ENCODE measurements around the gene FOXP2.
A peak's percentile ranks its signal among the peaks of the same experiment; 100 is the strongest.

Gene FOXP2

DNA sequence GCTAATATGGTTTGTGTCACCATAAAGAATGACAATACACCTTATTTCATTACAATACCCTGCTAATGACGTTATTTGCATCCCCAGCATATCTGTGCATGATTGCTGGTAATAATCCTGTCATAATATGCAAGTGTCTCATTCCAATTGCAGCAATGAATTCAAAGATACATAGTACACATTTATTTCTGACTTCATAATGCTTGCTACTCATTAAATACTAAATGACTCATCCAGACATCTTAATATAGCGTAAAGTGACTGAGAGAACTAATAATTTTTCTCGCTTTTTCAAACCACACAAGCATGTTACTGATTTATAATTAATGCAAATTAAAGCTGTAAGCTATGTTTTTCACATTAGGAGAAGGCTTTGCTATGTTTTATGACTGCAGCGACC is 272.6 kb downstream of the FOXP2 start:
- no peak for DNase-seq (ENCODE audit: low read depth, low spot score)
- no peak overlapping the region for H3K4me3 ChIP-seq (ENCODE audit: low read depth, low read length)
- in situ Hi-C loops (cut with HindIII; ENCODE audit: low sequenced_read_pairs) = no loop called here
- TF ChIP-seq, protein P1, sequence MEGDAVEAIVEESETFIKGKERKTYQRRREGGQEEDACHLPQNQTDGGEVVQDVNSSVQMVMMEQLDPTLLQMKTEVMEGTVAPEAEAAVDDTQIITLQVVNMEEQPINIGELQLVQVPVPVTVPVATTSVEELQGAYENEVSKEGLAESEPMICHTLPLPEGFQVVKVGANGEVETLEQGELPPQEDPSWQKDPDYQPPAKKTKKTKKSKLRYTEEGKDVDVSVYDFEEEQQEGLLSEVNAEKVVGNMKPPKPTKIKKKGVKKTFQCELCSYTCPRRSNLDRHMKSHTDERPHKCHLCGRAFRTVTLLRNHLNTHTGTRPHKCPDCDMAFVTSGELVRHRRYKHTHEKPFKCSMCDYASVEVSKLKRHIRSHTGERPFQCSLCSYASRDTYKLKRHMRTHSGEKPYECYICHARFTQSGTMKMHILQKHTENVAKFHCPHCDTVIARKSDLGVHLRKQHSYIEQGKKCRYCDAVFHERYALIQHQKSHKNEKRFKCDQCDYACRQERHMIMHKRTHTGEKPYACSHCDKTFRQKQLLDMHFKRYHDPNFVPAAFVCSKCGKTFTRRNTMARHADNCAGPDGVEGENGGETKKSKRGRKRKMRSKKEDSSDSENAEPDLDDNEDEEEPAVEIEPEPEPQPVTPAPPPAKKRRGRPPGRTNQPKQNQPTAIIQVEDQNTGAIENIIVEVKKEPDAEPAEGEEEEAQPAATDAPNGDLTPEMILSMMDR (IDR thresholded peaks at IDR 0.05; ENCODE audit: low read depth, low read length) = no peak

- H3K4me3 ChIP-seq (ENCODE audit: low read depth, low read length) = no peak overlapping the region
- TF ChIP-seq, protein P1 (IDR thresholded peaks at IDR 0.05; ENCODE audit: low read depth, low read length) = no peak
- in situ Hi-C loops (cut with HindIII; ENCODE audit: low sequenced_read_pairs) = no loop called here
- DNase-seq (ENCODE audit: low read depth, low spot score) = no peak
Observed at GRCh38 chr7:114688443-114689055, 273.9 kb downstream of the FOXP2 start.

DNA sequence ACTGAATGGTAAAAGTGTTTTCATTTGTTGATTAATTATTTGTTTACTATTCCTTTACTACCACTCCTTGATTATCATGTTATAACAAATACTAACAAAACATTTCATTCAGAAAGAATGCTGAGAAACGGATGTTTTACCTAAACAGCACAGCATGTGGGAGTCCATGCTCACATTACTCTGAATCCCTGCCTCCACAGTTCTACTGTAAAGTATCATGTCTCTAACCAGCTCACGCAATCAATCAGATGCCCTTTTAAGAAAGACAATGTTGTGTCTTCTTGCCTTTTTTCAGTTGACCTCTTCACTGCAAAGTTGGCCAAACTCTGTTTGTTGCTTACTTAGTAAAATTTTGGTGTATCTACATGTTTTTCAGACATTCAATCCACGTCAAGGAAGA is 274.8 kb downstream of the FOXP2 start:
- in situ Hi-C loops (cut with HindIII; ENCODE audit: low sequenced_read_pairs) = no loop called here
- peak; percentile 5 for DNase-seq (ENCODE audit: low read depth, low spot score)
- H3K4me3 ChIP-seq (ENCODE audit: low read depth, low read length) = no peak overlapping the region
- TF ChIP-seq, protein P1 (IDR thresholded peaks at IDR 0.05; ENCODE audit: low read depth, low read length) = no peak

- in situ Hi-C loops (cut with HindIII; ENCODE audit: low sequenced_read_pairs) = no loop called here
- no peak overlapping the region for H3K4me3 ChIP-seq (ENCODE audit: low read depth, low read length)
- no peak for DNase-seq (ENCODE audit: low read depth, low spot score)
- TF ChIP-seq, protein P1 (IDR thresholded peaks at IDR 0.05; ENCODE audit: low read depth, low read length) = no peak
Observed at GRCh38 chr7:114691605-114692004, 277.0 kb downstream of the FOXP2 start.

DNA sequence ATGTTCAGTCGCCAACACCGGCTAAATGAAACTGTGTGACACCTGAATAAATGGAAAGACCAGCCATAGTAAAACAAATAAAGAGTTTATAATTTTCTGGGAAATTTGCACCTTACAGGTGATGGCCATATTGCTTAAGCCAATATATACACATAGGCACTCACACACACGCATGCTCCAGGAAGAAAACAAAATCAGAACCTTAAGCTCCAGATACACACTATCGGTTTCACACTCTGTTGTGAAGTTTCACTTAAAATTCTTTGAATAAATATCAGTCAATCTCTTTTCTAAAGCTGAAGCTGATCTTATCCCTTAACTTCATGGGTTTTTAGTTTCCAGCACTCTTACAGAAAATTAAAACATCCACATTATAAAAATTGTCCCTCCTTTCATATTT is 280.6 kb downstream of the FOXP2 start:
- DNase-seq (ENCODE audit: low read depth, low spot score) = no peak
- in situ Hi-C loops (cut with HindIII; ENCODE audit: low sequenced_read_pairs) = no loop called here
- H3K4me3 ChIP-seq (ENCODE audit: low read depth, low read length) = no peak overlapping the region
- TF ChIP-seq, protein P1 (IDR thresholded peaks at IDR 0.05; ENCODE audit: low read depth, low read length) = no peak

- TF ChIP-seq, protein P1 (IDR thresholded peaks at IDR 0.05; ENCODE audit: low read depth, low read length) = no peak
- H3K4me3 ChIP-seq (ENCODE audit: low read depth, low read length) = no peak overlapping the region
- no peak for DNase-seq (ENCODE audit: low read depth, low spot score)
- in situ Hi-C loops (cut with HindIII; ENCODE audit: low sequenced_read_pairs) = no loop called here
Observed at GRCh38 chr7:114700247-114700928, 285.8 kb downstream of the FOXP2 start.

Measured in astrocyte of the spinal cord (primary cell).